Measurements from ENCODE around the gene PRICKLE1.

The PRICKLE1 gene

GRCh38 chr12:42468341-42468821 lies 121.2 kb downstream of the PRICKLE1 start:
- no peak overlapping the region for H3K4me3 ChIP-seq
- no peak overlapping the region for H3K27ac ChIP-seq
- no peaks in the 10 kb centered on the region for H3K9me3 ChIP-seq
- peaks cover 12 to 27% (median 23%) of the 10 kb centered on the region in 3 donors for H3K36me3 ChIP-seq
- TF ChIP-seq CTCF (IDR thresholded peaks at IDR 0.05): no peak
- DNase-seq: no peak
- intact Hi-C loops (cut with DNase I; ENCODE audit: low total_unique reads): no loop called here
- H3K4me1 ChIP-seq: no peaks in the 10 kb centered on the region
- H3K27me3 ChIP-seq: no peaks in the 10 kb centered on the region

GRCh38 chr12:42463671-42464070 lies 125.9 kb downstream of the PRICKLE1 start:
- intact Hi-C loops (cut with DNase I; ENCODE audit: low total_unique reads): no loop called here
- DNase-seq: no peak
- TF ChIP-seq CTCF (IDR thresholded peaks at IDR 0.05): no peak
- Histone ChIP-seq H3K27ac (no peak overlapping the region), H3K4me3 (no peak overlapping the region), H3K9me3 (no peaks in the 10 kb centered on the region), H3K36me3 (peaks cover 20 to 52% (median 48%) of the 10 kb centered on the region in 3 donors), H3K4me1 (no peaks in the 10 kb centered on the region), H3K27me3 (no peaks in the 10 kb centered on the region)

GRCh38 chr12:42462486-42462885 lies 127.1 kb downstream of the PRICKLE1 start:
- DNase-seq: no peak
- H3K4me1 ChIP-seq: no peaks in the 10 kb centered on the region
- H3K27ac ChIP-seq: no peak overlapping the region
- no peak for TF ChIP-seq CTCF (IDR thresholded peaks at IDR 0.05)
- no peak overlapping the region for H3K4me3 ChIP-seq
- no peaks in the 10 kb centered on the region for H3K9me3 ChIP-seq
- intact Hi-C loops (cut with DNase I; ENCODE audit: low total_unique reads): no loop called here
- peaks cover 20 to 52% (median 48%) of the 10 kb centered on the region in 3 donors for H3K36me3 ChIP-seq
- H3K27me3 ChIP-seq: no peaks in the 10 kb centered on the region

GRCh38 chr12:42459336-42459847 lies 130.2 kb downstream of the PRICKLE1 start:
- no peak overlapping the region for H3K4me3 ChIP-seq
- H3K9me3 ChIP-seq: no peaks in the 10 kb centered on the region
- intact Hi-C loops (cut with DNase I; ENCODE audit: low total_unique reads): no loop called here
- no peaks in the 10 kb centered on the region for H3K27me3 ChIP-seq
- no peak for TF ChIP-seq CTCF (IDR thresholded peaks at IDR 0.05)
- no peak overlapping the region for H3K27ac ChIP-seq
- no peak for DNase-seq
- peaks cover 16 to 40% (median 25%) of the 10 kb centered on the region in 3 donors for H3K36me3 ChIP-seq
- no peaks in the 10 kb centered on the region for H3K4me1 ChIP-seq

- no peak for DNase-seq
- Histone ChIP-seq H3K9me3 (no peaks in the 10 kb centered on the region), H3K4me1 (no peaks in the 10 kb centered on the region), H3K27ac (no peak overlapping the region), H3K36me3 (peaks cover 8 to 32% (median 21%) of the 10 kb centered on the region in 3 donors), H3K27me3 (no peaks in the 10 kb centered on the region), H3K4me3 (no peak overlapping the region)
- intact Hi-C loops (cut with DNase I; ENCODE audit: low total_unique reads): no loop called here
- TF ChIP-seq CTCF (IDR thresholded peaks at IDR 0.05): no peak
These were observed 131.0 kb downstream of the PRICKLE1 start for GRCh38 chr12:42458575-42458974.

- TF ChIP-seq CTCF (IDR thresholded peaks at IDR 0.05): no peak
- H3K4me1 ChIP-seq: peaks cover 0 to 7% (median 3%) of the 10 kb centered on the region in 4 donors
- H3K36me3 ChIP-seq: peaks cover 0 to 23% (median 6%) of the 10 kb centered on the region in 3 donors
- H3K9me3 ChIP-seq: no peaks in the 10 kb centered on the region
- intact Hi-C loops (cut with DNase I; ENCODE audit: low total_unique reads): no loop called here
- DNase-seq: no peak
- H3K27me3 ChIP-seq: no peaks in the 10 kb centered on the region
- no peak overlapping the region for H3K4me3 ChIP-seq
- no peak overlapping the region for H3K27ac ChIP-seq
These were observed 139.3 kb downstream of the PRICKLE1 start for GRCh38 chr12:42450248-42450647.
